Measurements from ENCODE around the gene B4GALNT2.

B4GALNT2 gene

DNA sequence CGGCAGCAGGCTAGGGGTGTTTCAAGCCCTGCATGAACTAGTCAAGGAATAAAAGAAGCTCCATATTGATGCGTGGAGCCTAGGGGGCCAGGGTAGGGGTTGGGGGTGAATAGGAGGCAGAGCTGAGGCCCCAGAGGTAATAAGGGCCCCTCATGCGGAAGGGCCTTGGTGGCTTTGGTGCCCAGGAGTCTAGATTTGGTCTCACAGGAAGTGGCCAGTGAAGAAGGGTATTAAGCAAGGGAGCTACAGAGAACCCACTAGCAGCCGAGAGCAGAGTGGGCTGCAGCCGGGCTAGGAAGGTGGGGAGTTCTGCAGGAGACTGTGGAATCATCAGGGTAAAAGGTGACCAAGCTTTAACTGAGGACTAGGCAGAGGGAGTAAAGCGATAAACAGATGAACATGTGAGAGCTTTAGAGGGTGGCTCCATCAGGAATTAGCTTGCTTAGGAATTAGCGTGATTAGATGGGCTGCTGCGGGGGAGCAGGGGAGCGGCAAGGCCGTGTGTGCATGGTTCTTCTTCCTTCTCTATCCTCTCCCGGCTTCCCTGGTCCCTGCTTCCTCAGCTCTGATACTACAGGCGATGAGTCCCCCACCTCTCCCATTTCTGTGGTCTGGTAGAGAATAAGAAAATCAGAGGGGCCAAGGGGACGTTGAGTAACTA is 68.0 kb downstream of the B4GALNT2 start:
- Histone ChIP-seq H3K27ac (ENCODE audit: low read length) (no peak overlapping the region), H3K9ac (ENCODE audit: low read depth, low read length) (no peak overlapping the region), H4K20me1 (ENCODE audit: insufficient read depth, low read length) (no peaks in the 10 kb centered on the region), H3K36me3 (ENCODE audit: insufficient read depth, low read length) (no peaks in the 10 kb centered on the region), H3K4me1 (ENCODE audit: insufficient read depth, low read length) (no peaks in the 10 kb centered on the region), H3K27me3 (ENCODE audit: insufficient read depth, low read length, poor library complexity) (no peaks in the 10 kb centered on the region), H2AFZ (ENCODE audit: low read depth, low read length) (no peak overlapping the region), H3K4me3 (ENCODE audit: low read depth in 1 of 2, low read length in 2 of 2) (no peak overlapping the region), H3K9me3 (ENCODE audit: insufficient read depth, low read length, severe bottlenecking) (no peaks in the 10 kb centered on the region), H3K79me2 (ENCODE audit: insufficient read depth, low read length) (no peaks in the 10 kb centered on the region), H3K4me2 (ENCODE audit: insufficient read depth, low read length) (no peak overlapping the region)
- no peak for ATAC-seq (ENCODE audit: insufficient read depth, low read depth)
- TF ChIP-seq EZH2 (IDR thresholded peaks at IDR 0.05; ENCODE audit: borderline replicate concordance, low read depth, low read length, severe bottlenecking) = no peak
- TF ChIP-seq, protein P1, sequence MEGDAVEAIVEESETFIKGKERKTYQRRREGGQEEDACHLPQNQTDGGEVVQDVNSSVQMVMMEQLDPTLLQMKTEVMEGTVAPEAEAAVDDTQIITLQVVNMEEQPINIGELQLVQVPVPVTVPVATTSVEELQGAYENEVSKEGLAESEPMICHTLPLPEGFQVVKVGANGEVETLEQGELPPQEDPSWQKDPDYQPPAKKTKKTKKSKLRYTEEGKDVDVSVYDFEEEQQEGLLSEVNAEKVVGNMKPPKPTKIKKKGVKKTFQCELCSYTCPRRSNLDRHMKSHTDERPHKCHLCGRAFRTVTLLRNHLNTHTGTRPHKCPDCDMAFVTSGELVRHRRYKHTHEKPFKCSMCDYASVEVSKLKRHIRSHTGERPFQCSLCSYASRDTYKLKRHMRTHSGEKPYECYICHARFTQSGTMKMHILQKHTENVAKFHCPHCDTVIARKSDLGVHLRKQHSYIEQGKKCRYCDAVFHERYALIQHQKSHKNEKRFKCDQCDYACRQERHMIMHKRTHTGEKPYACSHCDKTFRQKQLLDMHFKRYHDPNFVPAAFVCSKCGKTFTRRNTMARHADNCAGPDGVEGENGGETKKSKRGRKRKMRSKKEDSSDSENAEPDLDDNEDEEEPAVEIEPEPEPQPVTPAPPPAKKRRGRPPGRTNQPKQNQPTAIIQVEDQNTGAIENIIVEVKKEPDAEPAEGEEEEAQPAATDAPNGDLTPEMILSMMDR (IDR thresholded peaks at IDR 0.05; ENCODE audit: borderline replicate concordance, extremely low read depth, low read length, poor library complexity, severe bottlenecking) = no peak
- DNase-seq = no peak

DNA sequence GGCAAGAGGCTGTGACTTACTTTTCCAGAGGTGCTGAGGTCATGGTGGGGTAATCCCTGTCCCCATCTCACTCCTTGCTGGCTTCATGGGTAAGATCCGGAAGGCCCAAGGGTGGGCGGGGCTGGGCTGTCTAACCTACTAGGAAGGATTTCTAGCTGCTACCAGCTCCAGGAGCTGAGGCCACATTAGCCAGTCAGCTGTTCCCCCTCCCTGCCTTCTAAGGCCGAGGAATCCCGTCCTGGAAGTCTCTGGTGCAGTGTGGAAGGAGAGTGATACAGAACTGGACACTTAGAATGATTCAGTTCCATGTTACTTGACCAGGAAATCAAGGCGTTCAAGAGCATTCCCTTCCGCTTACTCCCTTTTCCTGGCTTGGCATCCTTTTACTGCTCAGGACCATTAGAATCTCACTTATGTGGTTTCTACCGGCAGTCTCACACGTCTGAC is 68.9 kb downstream of the B4GALNT2 start:
- no peaks in the 10 kb centered on the region for H3K27me3 ChIP-seq (ENCODE audit: insufficient read depth, low read length, poor library complexity)
- no peaks in the 10 kb centered on the region for H3K9me3 ChIP-seq (ENCODE audit: insufficient read depth, low read length, severe bottlenecking)
- TF ChIP-seq, protein P1 (IDR thresholded peaks at IDR 0.05; ENCODE audit: borderline replicate concordance, extremely low read depth, low read length, poor library complexity, severe bottlenecking) = no peak
- no peak for TF ChIP-seq EZH2 (IDR thresholded peaks at IDR 0.05; ENCODE audit: borderline replicate concordance, low read depth, low read length, severe bottlenecking)
- H3K4me1 ChIP-seq (ENCODE audit: insufficient read depth, low read length) = no peaks in the 10 kb centered on the region
- no peaks in the 10 kb centered on the region for H3K36me3 ChIP-seq (ENCODE audit: insufficient read depth, low read length)
- no peak overlapping the region for H3K9ac ChIP-seq (ENCODE audit: low read depth, low read length)
- H2AFZ ChIP-seq (ENCODE audit: low read depth, low read length) = no peak overlapping the region
- no peak overlapping the region for H3K4me2 ChIP-seq (ENCODE audit: insufficient read depth, low read length)
- H4K20me1 ChIP-seq (ENCODE audit: insufficient read depth, low read length) = no peaks in the 10 kb centered on the region
- H3K79me2 ChIP-seq (ENCODE audit: insufficient read depth, low read length) = no peaks in the 10 kb centered on the region
- no peak for DNase-seq
- ATAC-seq (ENCODE audit: insufficient read depth, low read depth) = no peak
- H3K27ac ChIP-seq (ENCODE audit: low read length) = no peak overlapping the region
- H3K4me3 ChIP-seq (ENCODE audit: low read depth in 1 of 2, low read length in 2 of 2) = no peak overlapping the region

DNA sequence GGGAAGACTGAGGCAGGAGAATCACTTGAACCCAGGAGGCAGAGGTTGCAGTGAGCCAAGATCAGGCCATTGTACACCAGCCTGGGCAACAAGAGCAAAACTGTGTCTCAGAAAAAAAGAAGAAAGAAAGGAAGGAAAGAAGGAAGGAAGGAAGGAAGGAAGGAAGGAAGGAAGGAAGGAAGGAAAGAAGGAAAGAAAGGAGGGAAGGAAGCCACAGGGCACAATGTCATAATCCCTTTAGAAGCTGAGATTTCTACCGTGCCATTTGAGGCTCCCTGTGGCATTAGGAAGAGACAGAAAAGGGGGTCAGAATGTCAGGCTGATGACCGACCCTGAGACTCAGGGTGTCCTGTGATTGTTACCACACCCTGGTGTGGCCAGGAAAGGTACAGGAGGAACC is 71.2 kb downstream of the B4GALNT2 start:
- H4K20me1 ChIP-seq (ENCODE audit: insufficient read depth, low read length) = no peaks in the 10 kb centered on the region
- no peak overlapping the region for H3K27ac ChIP-seq (ENCODE audit: low read length)
- no peak overlapping the region for H3K4me2 ChIP-seq (ENCODE audit: insufficient read depth, low read length)
- ATAC-seq (ENCODE audit: insufficient read depth, low read depth) (no peak), DNase-seq (no peak)
- H3K79me2 ChIP-seq (ENCODE audit: insufficient read depth, low read length) = no peaks in the 10 kb centered on the region
- H3K4me1 ChIP-seq (ENCODE audit: insufficient read depth, low read length) = peaks cover 1% of the 10 kb centered on the region; the same call in 1 of the 2 replicates
- no peak overlapping the region for H3K4me3 ChIP-seq (ENCODE audit: low read depth in 1 of 2, low read length in 2 of 2)
- H3K9me3 ChIP-seq (ENCODE audit: insufficient read depth, low read length, severe bottlenecking) = no peaks in the 10 kb centered on the region
- H3K27me3 ChIP-seq (ENCODE audit: insufficient read depth, low read length, poor library complexity) = no peaks in the 10 kb centered on the region
- no peak overlapping the region for H2AFZ ChIP-seq (ENCODE audit: low read depth, low read length)
- no peak overlapping the region for H3K9ac ChIP-seq (ENCODE audit: low read depth, low read length)
- TF ChIP-seq EZH2 (IDR thresholded peaks at IDR 0.05; ENCODE audit: borderline replicate concordance, low read depth, low read length, severe bottlenecking) = no peak
- TF ChIP-seq, protein P1 (IDR thresholded peaks at IDR 0.05; ENCODE audit: borderline replicate concordance, extremely low read depth, low read length, poor library complexity, severe bottlenecking) = no peak
- H3K36me3 ChIP-seq (ENCODE audit: insufficient read depth, low read length) = no peaks in the 10 kb centered on the region

Data from DND-41 (cell line).